ENCODE results near the gene GARNL3.

- no peak for TF ChIP-seq CTCF (IDR thresholded peaks at IDR 0.05)
- no peak for TF ChIP-seq POLR2A (IDR thresholded peaks at IDR 0.05)
These were observed 48.2 kb upstream of the GARNL3 start for GRCh38 chr9:127216210-127216887.

Measured in breast epithelium (tissue), 3 donors.